Suprapubic skin (tissue), 4 donors: ENCODE measurements around the gene CNTNAP3. TPM values are rescaled to one million over a fixed set of nuclear protein-coding genes. Genes with fewer than 3 reads are reported as not detected.
"Not testable (repeated sequence)": the region's sequence is repeated elsewhere in the genome, so short reads cannot be mapped to it uniquely, and the experiment has no call there.

Experiments used
- DNase-seq, 2 donors: peaks; one replicate each; pipeline ENCODE4 v3.0.0-alpha.2; 2019; ENCODE audit warnings: low spot score in 2 of 2
- H3K27ac ChIP-seq: fragments of 200-600 bp; sonication (generic); one replicate; pipeline ENCODE4 v1.5.1; 2019
- H3K27me3 ChIP-seq: fragments of 200-600 bp; sonication (generic); one replicate; pipeline ENCODE4 v1.5.1; 2019
- H3K36me3 ChIP-seq: fragments of 200-600 bp; sonication (generic); one replicate; pipeline ENCODE4 v1.5.1; 2019
- H3K4me1 ChIP-seq: fragments of 200-600 bp; sonication (generic); one replicate; pipeline ENCODE4 v1.5.1; 2019
- H3K4me3 ChIP-seq: fragments of 200-600 bp; sonication (generic); one replicate; pipeline ENCODE4 v1.5.1; 2019; ENCODE audit warnings: mild to moderate bottlenecking
- H3K9me3 ChIP-seq: fragments of 200-600 bp; sonication (generic); one replicate; pipeline ENCODE4 v1.5.1; 2019
- CTCF ChIP-seq, 2 donors: fragments of 200-600 bp in 1 of 2; fragments of 450-650 bp in 1 of 2; sonication (generic) in 1 of 2; IDR thresholded peaks; one replicate each; pipeline ENCODE4 v1.5.1; 2016 to 2019; ENCODE audit warnings: antibody characterized with exemption in 2 of 2, mild to moderate bottlenecking in 1 of 2, moderate library complexity in 1 of 2
- EP300 ChIP-seq: sonication (generic); formaldehyde crosslinking; IDR thresholded peaks from one replicate; pipeline ENCODE4 v1.6.1; 2017; ENCODE audit warnings: antibody characterized with exemption
- POLR2A ChIP-seq, 2 donors: fragments of 450-650 bp; IDR thresholded peaks; one replicate each; pipeline ENCODE4 v1.6.1; 2017; ENCODE audit warnings: antibody characterized with exemption in 2 of 2, mild to moderate bottlenecking in 2 of 2, moderate library complexity in 2 of 2
- POLR2AphosphoS5 ChIP-seq, 3 donors: sonication (generic); formaldehyde crosslinking; IDR thresholded peaks; one replicate each; pipeline ENCODE4 v1.6.1; 2017; ENCODE audit warnings: antibody characterized with exemption in 3 of 3
- WGBS: methylation state at CpG from one replicate; pipeline ENCODE4 v1.1.5; 2018; 5-methylcytosine and 5-hydroxymethylcytosine counted together
- total RNA-seq, 4 donors: library from RNA; depleted of rRNA; stranded (reverse); fragments of >200 nt; gene quantifications; one replicate each; pipeline ENCODE4 v1.1.0, GENCODE V29; 2016

The CNTNAP3 gene
- total RNA-seq, 4 donors from 2014 or later: 21.0 to 91.9 (median 27.3) TPM

- DNase-seq, H3K4me1 ChIP-seq, H3K9me3 ChIP-seq, H3K36me3 ChIP-seq, H3K27ac ChIP-seq, H3K4me3 ChIP-seq, H3K27me3 ChIP-seq: not testable (repeated sequence)
These were observed 176.2 kb downstream of the CNTNAP3 start for GRCh38 chr9:39111746-39112145.

GRCh38 chr9:39108145-39108544, 179.8 kb downstream of the CNTNAP3 start:
- Histone ChIP-seq H3K36me3 (no peaks in the 10 kb centered on the region), H3K9me3 (no peaks in the 10 kb centered on the region), H3K4me3 (no peak overlapping the region), H3K27me3 (no peaks in the 10 kb centered on the region), H3K4me1 (no peaks in the 10 kb centered on the region), H3K27ac (no peak overlapping the region)
- 89% methylated on average over 9 of the region's 9 CpGs for WGBS
- TF ChIP-seq CTCF (IDR thresholded peaks at IDR 0.05): no peak
- no peak for TF ChIP-seq EP300
- no peak for TF ChIP-seq POLR2A (IDR thresholded peaks at IDR 0.05)
- no peak for TF ChIP-seq POLR2AphosphoS5 (IDR thresholded peaks at IDR 0.05)
- no peak for DNase-seq

GRCh38 chr9:39097208-39097607, 190.8 kb downstream of the CNTNAP3 start:
- H3K4me3 ChIP-seq, H3K27me3 ChIP-seq, H3K36me3 ChIP-seq, H3K27ac ChIP-seq, DNase-seq, H3K4me1 ChIP-seq, H3K9me3 ChIP-seq: not testable (repeated sequence)
- WGBS: 90% methylated on average over 1 of the region's 1 CpG

GRCh38 chr9:39085311-39085710, 202.7 kb downstream of the CNTNAP3 start:
- not testable (repeated sequence) for H3K27ac ChIP-seq, H3K27me3 ChIP-seq, H3K36me3 ChIP-seq, H3K4me1 ChIP-seq, DNase-seq, H3K4me3 ChIP-seq, H3K9me3 ChIP-seq
- WGBS: 74% methylated on average over 5 of the region's 5 CpGs

GRCh38 chr9:39082574-39082973, 205.4 kb downstream of the CNTNAP3 start:
- not testable (repeated sequence) for H3K9me3 ChIP-seq, DNase-seq, H3K27me3 ChIP-seq, H3K4me1 ChIP-seq, H3K27ac ChIP-seq, H3K36me3 ChIP-seq, H3K4me3 ChIP-seq
- 59% methylated on average over 4 of the region's 4 CpGs for WGBS

- not testable (repeated sequence) for H3K4me3 ChIP-seq, H3K4me1 ChIP-seq, H3K27me3 ChIP-seq, H3K36me3 ChIP-seq, DNase-seq, H3K27ac ChIP-seq, H3K9me3 ChIP-seq
- WGBS: 79% methylated on average over 3 of the region's 3 CpGs
These were observed 207.9 kb downstream of the CNTNAP3 start for GRCh38 chr9:39080081-39080480.

- H3K4me1 ChIP-seq, DNase-seq: not testable (repeated sequence)
These were observed 209.2 kb downstream of the CNTNAP3 start for GRCh38 chr9:39078621-39079256.

GRCh38 chr9:39073537-39073936, 214.4 kb downstream of the CNTNAP3 start:
- H3K4me1 ChIP-seq, DNase-seq, H3K36me3 ChIP-seq, H3K27ac ChIP-seq, H3K27me3 ChIP-seq, H3K4me3 ChIP-seq, H3K9me3 ChIP-seq: not testable (repeated sequence)
- 96% methylated on average over 6 of the region's 8 CpGs for WGBS

More at GRCh38 chr9:39078621-39079256, 209.2 kb downstream of the CNTNAP3 start:
- peak in 1 of 2 donors; percentile 12 for TF ChIP-seq CTCF (IDR thresholded peaks at IDR 0.05)
- H3K9me3 ChIP-seq, H3K36me3 ChIP-seq, H3K27ac ChIP-seq, H3K27me3 ChIP-seq: not testable (repeated sequence)
- 14% methylated on average over 43 of the region's 49 CpGs for WGBS
- H3K4me3 ChIP-seq: peak overlapping the region; percentile 34

- not testable (repeated sequence) for H3K4me1 ChIP-seq, H3K27me3 ChIP-seq, H3K4me3 ChIP-seq, DNase-seq, H3K9me3 ChIP-seq, H3K36me3 ChIP-seq, H3K27ac ChIP-seq
- WGBS: 85% methylated on average over 5 of the region's 5 CpGs
These were observed 220.3 kb downstream of the CNTNAP3 start for GRCh38 chr9:39067683-39068082.

GRCh38 chr9:39062966-39063365, 225.0 kb downstream of the CNTNAP3 start:
- DNase-seq, H3K4me3 ChIP-seq, H3K4me1 ChIP-seq, H3K36me3 ChIP-seq, H3K27ac ChIP-seq, H3K27me3 ChIP-seq, H3K9me3 ChIP-seq: not testable (repeated sequence)
- WGBS: 67% methylated on average over 5 of the region's 5 CpGs

- H3K27me3 ChIP-seq, H3K36me3 ChIP-seq, DNase-seq, H3K27ac ChIP-seq, H3K4me1 ChIP-seq, H3K4me3 ChIP-seq, H3K9me3 ChIP-seq: not testable (repeated sequence)
- WGBS: 87% methylated on average over 7 of the region's 8 CpGs
These were observed 233.5 kb downstream of the CNTNAP3 start for GRCh38 chr9:39054453-39054852.

- not testable (repeated sequence) for H3K27me3 ChIP-seq, H3K4me3 ChIP-seq, DNase-seq, H3K4me1 ChIP-seq, H3K36me3 ChIP-seq, H3K9me3 ChIP-seq, H3K27ac ChIP-seq
- 38% methylated on average over 3 of the region's 3 CpGs for WGBS
These were observed 241.1 kb downstream of the CNTNAP3 start for GRCh38 chr9:39046833-39047232.
